Mesendoderm (in vitro differentiated cells): Measurements from ENCODE around the gene RPL10.

Source experiments
- DNase-seq: peaks from one replicate; pipeline ENCODE4 v3.0.0; 2013
- H2AK5ac ChIP-seq: 2 replicates; pipeline ENCODE4 v1.6.1; 2013; ENCODE audit warnings: low read length, inconsistent platforms
- H2BK120ac ChIP-seq: 2 replicates; pipeline ENCODE4 v1.6.1; 2013; ENCODE audit warnings: low read depth, mild to moderate bottlenecking, low read length, moderate library complexity, mixed read lengths
- H2BK15ac ChIP-seq: replicated peaks from 2 replicates; pipeline ENCODE4 v1.6.1; 2013; ENCODE audit warnings: low read depth, mild to moderate bottlenecking, moderate library complexity
- H2BK5ac ChIP-seq: 2 replicates; pipeline ENCODE4 v1.6.1; 2013; ENCODE audit warnings: low read length, inconsistent platforms
- H3K18ac ChIP-seq: 2 replicates; pipeline ENCODE4 v1.6.1; 2013; ENCODE audit warnings: mild to moderate bottlenecking, low read length, mixed read lengths
- H3K23ac ChIP-seq: one replicate; pipeline ENCODE4 v1.6.1; 2013; ENCODE audit warnings: low read length
- H3K27ac ChIP-seq: 2 replicates; pipeline ENCODE4 v1.5.1; 2013; ENCODE audit warnings: low read depth, mild to moderate bottlenecking, inconsistent platforms, low read length, moderate library complexity
- H3K27me3 ChIP-seq: 2 replicates; pipeline ENCODE4 v1.6.1; 2013; ENCODE audit warnings: low read length, control low read depth, mild to moderate bottlenecking, inconsistent platforms; ENCODE audit not compliant: insufficient read depth, poor library complexity
- H3K36me3 ChIP-seq: 2 replicates; pipeline ENCODE4 v1.6.1; 2013; ENCODE audit warnings: low read length, inconsistent platforms; ENCODE audit not compliant: control insufficient read depth, insufficient read depth
- H3K4ac ChIP-seq: one replicate; pipeline ENCODE4 v1.6.1; 2013; ENCODE audit warnings: low read depth, mild to moderate bottlenecking, low read length, moderate library complexity
- H3K4me1 ChIP-seq: 2 replicates; pipeline ENCODE4 v1.6.1; 2013; ENCODE audit warnings: low read depth, low read length, inconsistent platforms; ENCODE audit not compliant: control insufficient read depth
- H3K4me2 ChIP-seq: 2 replicates; pipeline ENCODE4 v1.6.1; 2013; ENCODE audit warnings: low read length
- H3K4me3 ChIP-seq: 2 replicates; pipeline ENCODE4 v1.5.1; 2013; ENCODE audit warnings: mild to moderate bottlenecking, low read length
- H3K56ac ChIP-seq: one replicate; pipeline ENCODE4 v1.6.1; 2013; ENCODE audit warnings: low read length
- H3K79me1 ChIP-seq: 2 replicates; pipeline ENCODE4 v1.6.1; 2013; ENCODE audit warnings: low read length, inconsistent platforms
- H3K79me2 ChIP-seq: 2 replicates; pipeline ENCODE4 v1.6.1; 2013; ENCODE audit warnings: mild to moderate bottlenecking, low read length; ENCODE audit not compliant: control insufficient read depth, insufficient read depth
- H3K9ac ChIP-seq: 2 replicates; pipeline ENCODE4 v1.6.1; 2013; ENCODE audit warnings: low read length, inconsistent platforms
- H4K5ac ChIP-seq: one replicate; pipeline ENCODE4 v1.6.1; 2013; ENCODE audit warnings: low read length
- H4K8ac ChIP-seq: one replicate; pipeline ENCODE4 v1.6.1; 2013; ENCODE audit warnings: low read depth, mild to moderate bottlenecking, control low read depth, low read length, moderate library complexity
- WGBS: extraction: QIAGEN DNeasy Blood & Tissue Kit; methylation state at CpG from one replicate; pipeline ENCODE4 v1.1.7; 2013; ENCODE audit warnings: low lambda C conversion rate, missing lambda C conversion rate; ENCODE audit not compliant: insufficient coverage; ENCODE audit errors: extremely low coverage; 5-methylcytosine and 5-hydroxymethylcytosine counted together

The RPL10 gene

GRCh38 chrX:154435171-154435733, 37.1 kb downstream of the RPL10 start:
- no peak overlapping the region for H4K5ac ChIP-seq
- no peak overlapping the region for H4K8ac ChIP-seq
- no peak overlapping the region for H3K4me2 ChIP-seq
- no peak overlapping the region for H2AK5ac ChIP-seq
- no peaks in the 10 kb centered on the region for H3K27me3 ChIP-seq
- no peak overlapping the region for H3K56ac ChIP-seq
- H3K79me1 ChIP-seq: peaks cover 5% of the 10 kb centered on the region
- H2BK15ac ChIP-seq: no peak overlapping the region
- no peak overlapping the region for H3K27ac ChIP-seq
- no peak overlapping the region for H3K23ac ChIP-seq
- H3K9ac ChIP-seq: no peak overlapping the region
- no peak overlapping the region for H3K4ac ChIP-seq
- H2BK120ac ChIP-seq: no peak overlapping the region
- WGBS: no CpG with 5 or more reads among the region's 19 CpGs
- H3K4me3 ChIP-seq: no peak overlapping the region
- no peaks in the 10 kb centered on the region for H3K4me1 ChIP-seq
- no peak overlapping the region for H3K18ac ChIP-seq
- no peak overlapping the region for H2BK5ac ChIP-seq
- H3K79me2 ChIP-seq: peaks cover 17% of the 10 kb centered on the region
- peaks cover 2% of the 10 kb centered on the region for H3K36me3 ChIP-seq
- no peak for DNase-seq

GRCh38 chrX:154436374-154436982, 38.3 kb downstream of the RPL10 start:
- Histone ChIP-seq H3K36me3 (peaks cover 2% of the 10 kb centered on the region), H3K56ac (peak overlapping the region; percentile 82), H3K79me1 (peaks cover 5% of the 10 kb centered on the region), H3K4me1 (no peaks in the 10 kb centered on the region), H3K79me2 (peaks cover 17% of the 10 kb centered on the region), H2BK120ac (no peak overlapping the region), H2BK15ac (no peak overlapping the region), H4K5ac (no peak overlapping the region), H2BK5ac (no peak overlapping the region), H3K4me3 (peak overlapping the region; percentile 26), H3K9ac (peak overlapping the region; percentile 86), H3K27ac (peak overlapping the region; percentile 87), H3K4me2 (peak overlapping the region; percentile 34), H2AK5ac (no peak overlapping the region), H4K8ac (no peak overlapping the region), H3K4ac (peak overlapping the region; percentile 92), H3K18ac (peak overlapping the region; percentile 98), H3K23ac (no peak overlapping the region), H3K27me3 (no peaks in the 10 kb centered on the region)
- peak; percentile 60 for DNase-seq
- WGBS: no CpG with 5 or more reads among the region's 78 CpGs

- Histone ChIP-seq H4K8ac (no peak within 1 kb of the TSS), H3K9ac (peak within 1 kb of the TSS; percentile 86), H2BK120ac (no peak within 1 kb of the TSS), H3K18ac (peak within 1 kb of the TSS; percentile 98), H3K79me1 (peaks cover 5% of the 10 kb centered on the region), H3K56ac (peak within 1 kb of the TSS; percentile 93), H3K36me3 (peaks cover 2% of the 10 kb centered on the region), H3K27me3 (no peaks in the 10 kb centered on the region), H3K23ac (no peak within 1 kb of the TSS), H3K4me2 (peak within 1 kb of the TSS; percentile 39), H2BK5ac (no peak within 1 kb of the TSS), H3K4me1 (no peaks in the 10 kb centered on the region), H3K4me3 (peak within 1 kb of the TSS; percentile 68), H4K5ac (no peak within 1 kb of the TSS), H3K4ac (peak within 1 kb of the TSS; percentile 92), H3K79me2 (peaks cover 17% of the 10 kb centered on the region), H2BK15ac (no peak within 1 kb of the TSS), H2AK5ac (no peak within 1 kb of the TSS), H3K27ac (peak within 1 kb of the TSS; percentile 87)
- WGBS: no CpG with 5 or more reads among the region's 93 CpGs
- DNase-seq: peak; percentile 52
Observed at GRCh38 chrX:154436983-154437752, 39.0 kb downstream of the RPL10 start, which contains the start of gene GDI1. Gene GDI1 (plus strand): TSS chrX:154437154. CDS start chrX:154437255, 101 bp downstream.

GRCh38 chrX:154437971-154438893, 40.1 kb downstream of the RPL10 start:
- no peak overlapping the region for H2AK5ac ChIP-seq
- H3K4me3 ChIP-seq: peak overlapping the region; percentile 61
- no peak overlapping the region for H3K18ac ChIP-seq
- H4K8ac ChIP-seq: no peak overlapping the region
- peaks cover 17% of the 10 kb centered on the region for H3K79me2 ChIP-seq
- H3K9ac ChIP-seq: peak overlapping the region; percentile 86
- peak overlapping the region; percentile 39 for H3K4me2 ChIP-seq
- H3K56ac ChIP-seq: peak overlapping the region; percentile 88
- no peak for DNase-seq
- peaks cover 2% of the 10 kb centered on the region for H3K36me3 ChIP-seq
- H4K5ac ChIP-seq: no peak overlapping the region
- no peaks in the 10 kb centered on the region for H3K27me3 ChIP-seq
- H3K23ac ChIP-seq: no peak overlapping the region
- no CpG with 5 or more reads among the region's 28 CpGs for WGBS
- no peak overlapping the region for H2BK120ac ChIP-seq
- no peak overlapping the region for H3K4ac ChIP-seq
- no peak overlapping the region for H3K27ac ChIP-seq
- no peaks in the 10 kb centered on the region for H3K4me1 ChIP-seq
- H2BK15ac ChIP-seq: no peak overlapping the region
- no peak overlapping the region for H2BK5ac ChIP-seq
- H3K79me1 ChIP-seq: peaks cover 5% of the 10 kb centered on the region

- H3K18ac ChIP-seq: no peak overlapping the region
- H3K27me3 ChIP-seq: no peaks in the 10 kb centered on the region
Observed at GRCh38 chrX:154439841-154440240, 41.7 kb downstream of the RPL10 start.

More at GRCh38 chrX:154439841-154440240, 41.7 kb downstream of the RPL10 start:
- Histone ChIP-seq H3K36me3 (peaks cover 2% of the 10 kb centered on the region), H3K4me3 (no peak overlapping the region), H3K9ac (no peak overlapping the region), H2BK5ac (no peak overlapping the region), H4K5ac (no peak overlapping the region), H2AK5ac (no peak overlapping the region), H3K79me2 (peaks cover 17% of the 10 kb centered on the region), H3K23ac (no peak overlapping the region), H3K79me1 (peaks cover 5% of the 10 kb centered on the region), H3K27ac (no peak overlapping the region), H2BK120ac (no peak overlapping the region), H3K4me2 (no peak overlapping the region), H4K8ac (no peak overlapping the region), H3K4me1 (no peaks in the 10 kb centered on the region), H2BK15ac (no peak overlapping the region), H3K56ac (no peak overlapping the region), H3K4ac (no peak overlapping the region)
- no peak for DNase-seq
- WGBS: no CpG with 5 or more reads among the region's 18 CpGs
